Endothelial cell of hepatic sinusoid (primary cell): ENCODE data around the gene SRPK2.
"Not testable (repeated sequence)": the region's sequence is repeated elsewhere in the genome, so short reads cannot be mapped to it uniquely, and the experiment has no call there.

Source experiments
- in situ Hi-C: cut with HindIII; loops from 2 replicates; pipeline ENCODE4 v1.10.0; 2017; ENCODE audit warnings: low sequenced_read_pairs

SRPK2 gene

GRCh38 chr7:105305633-105306032, 83.1 kb downstream of the SRPK2 start:
- in situ Hi-C loops, result no loop called here

- in situ Hi-C loops, result no loop called here
Measured at GRCh38 chr7:105304040-105304895, 84.5 kb downstream of the SRPK2 start.

- in situ Hi-C loops, result not testable (repeated sequence)
Measured at GRCh38 chr7:105300587-105300986, 88.1 kb downstream of the SRPK2 start.

- in situ Hi-C loops, result no loop called here
Measured at GRCh38 chr7:105298439-105298894, 90.3 kb downstream of the SRPK2 start.

- in situ Hi-C loops, result no loop called here
Measured at GRCh38 chr7:105297985-105298384, 90.7 kb downstream of the SRPK2 start.

GRCh38 chr7:105297309-105297708, 91.4 kb downstream of the SRPK2 start:
- in situ Hi-C loops, result no loop called here

- in situ Hi-C loops, result no loop called here
Measured at GRCh38 chr7:105296491-105296890, 92.2 kb downstream of the SRPK2 start.

GRCh38 chr7:105295596-105296352, 92.9 kb downstream of the SRPK2 start:
- in situ Hi-C loops, result no loop called here

- in situ Hi-C loops, result not testable (repeated sequence)
Measured at GRCh38 chr7:105294482-105294881, 94.2 kb downstream of the SRPK2 start.

- in situ Hi-C loops, result no loop called here
Measured at GRCh38 chr7:105289704-105290103, 99.0 kb downstream of the SRPK2 start.

- in situ Hi-C loops, result no loop called here
Measured at GRCh38 chr7:105286441-105286840, 102.3 kb downstream of the SRPK2 start.

- in situ Hi-C loops, result no loop called here
Measured at GRCh38 chr7:105285118-105285874, 103.4 kb downstream of the SRPK2 start.

- in situ Hi-C loops, result no loop called here
Measured at GRCh38 chr7:105284014-105284413, 104.7 kb downstream of the SRPK2 start.

GRCh38 chr7:105281966-105282365, 106.8 kb downstream of the SRPK2 start:
- in situ Hi-C loops, result no loop called here

GRCh38 chr7:105279688-105280007, 109.1 kb downstream of the SRPK2 start:
- in situ Hi-C loops, result no loop called here

- in situ Hi-C loops, result no loop called here
Measured at GRCh38 chr7:105278973-105279687, 109.6 kb downstream of the SRPK2 start.

GRCh38 chr7:105278565-105278964, 110.2 kb downstream of the SRPK2 start:
- in situ Hi-C loops, result no loop called here

GRCh38 chr7:105277341-105277740, 111.4 kb downstream of the SRPK2 start:
- in situ Hi-C loops, result no loop called here

- in situ Hi-C loops, result no loop called here
Measured at GRCh38 chr7:105270117-105270516, 118.6 kb downstream of the SRPK2 start.

GRCh38 chr7:105269397-105269796, 119.3 kb downstream of the SRPK2 start:
- in situ Hi-C loops, result no loop called here
